Measurements from ENCODE around the gene PHACTR1.

DNA sequence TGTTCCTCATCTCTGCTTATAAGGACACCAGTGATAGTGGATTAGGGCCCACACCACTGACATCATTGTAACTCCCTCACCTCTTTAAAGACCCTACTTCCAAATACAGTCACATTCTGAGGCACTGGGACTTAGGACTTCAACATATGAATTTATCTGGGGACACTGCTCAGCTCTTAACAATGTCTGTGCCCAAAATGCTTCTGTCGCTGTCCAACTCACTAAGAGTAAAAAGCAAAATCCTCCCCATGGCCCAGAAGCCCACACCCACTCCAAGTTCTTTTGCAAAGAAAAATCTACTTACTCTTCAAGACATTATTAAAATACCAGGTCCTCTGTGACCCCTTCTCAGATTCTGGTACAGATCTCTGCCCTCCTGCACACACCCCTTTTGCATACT, 495.5 kb downstream of the PHACTR1 start:
- no peak for TF ChIP-seq POLR2A (IDR thresholded peaks at IDR 0.05; ENCODE audit: low read depth, low read length)
- TF ChIP-seq TAF1 (IDR thresholded peaks at IDR 0.05; ENCODE audit: borderline replicate concordance, low read depth, low read length): no peak

All from GM12892 (cell line).